GM12864 (cell line): Measurements from ENCODE around the gene DUSP14.
A peak's percentile ranks its signal among the peaks of the same experiment; 100 is the strongest.
"Not testable (repeated sequence)": the region's sequence is repeated elsewhere in the genome, so short reads cannot be mapped to it uniquely, and the experiment has no call there.

Experiments used
- DNase-seq: peaks from one replicate; pipeline ENCODE4 v3.0.0-alpha.2; 2011; ENCODE audit warnings: low read depth
- H3K4me3 ChIP-seq: 2 replicates; pipeline ENCODE4 v1.5.1; 2011; ENCODE audit warnings: mild to moderate bottlenecking, low read depth, low read length, control low read depth
- CTCF ChIP-seq: IDR thresholded peaks from 2 replicates; pipeline ENCODE4 v1.5.1; 2011; ENCODE audit warnings: low read depth, mild to moderate bottlenecking, moderate library complexity, low read length, control low read depth, inconsistent platforms; ENCODE audit errors: missing control alignments

Gene DUSP14

GRCh38 chr17:37489197-37490001, at the start of gene DUSP14:
TSS of gene DUSP14 (plus strand) at chr17:37489891. CDS start at chr17:37512273, 22,382 bp downstream.
- peak; percentile 13 for TF ChIP-seq CTCF
- H3K4me3 ChIP-seq, result peak within 1 kb of the TSS; percentile 72
- peak; percentile 31 for DNase-seq

GRCh38 chr17:37440424-37440823, 49.3 kb upstream of the DUSP14 start:
- H3K4me3 ChIP-seq, result no peak overlapping the region
- DNase-seq, result no peak
- TF ChIP-seq CTCF, result no peak

- peak; percentile 4 for DNase-seq
Measured at GRCh38 chr17:37441369-37442014, 48.2 kb upstream of the DUSP14 start.

GRCh38 chr17:37446027-37446426, 43.7 kb upstream of the DUSP14 start:
- DNase-seq, result no peak
- TF ChIP-seq CTCF, result no peak
- H3K4me3 ChIP-seq, result no peak overlapping the region

More at GRCh38 chr17:37441369-37442014, 48.2 kb upstream of the DUSP14 start:
- not testable (repeated sequence) for H3K4me3 ChIP-seq

GRCh38 chr17:37447641-37448040, 42.0 kb upstream of the DUSP14 start:
- no peak overlapping the region for H3K4me3 ChIP-seq
- no peak for TF ChIP-seq CTCF
- DNase-seq, result no peak

- TF ChIP-seq CTCF, result no peak
- no peak overlapping the region for H3K4me3 ChIP-seq
- DNase-seq, result no peak
Measured at GRCh38 chr17:37450112-37450511, 39.6 kb upstream of the DUSP14 start.

- H3K4me3 ChIP-seq, DNase-seq: not testable (repeated sequence)
Measured at GRCh38 chr17:37457801-37458200, 31.9 kb upstream of the DUSP14 start.

GRCh38 chr17:37458805-37459204, 30.9 kb upstream of the DUSP14 start:
- no peak for TF ChIP-seq CTCF
- H3K4me3 ChIP-seq, result no peak overlapping the region
- no peak for DNase-seq
